ENCODE measurements around the gene VAV1.

Gene VAV1

GRCh38 chr19:6847828-6848200 lies 75.3 kb downstream of the VAV1 start:
- no peak for TF ChIP-seq POLR2AphosphoS5 (IDR thresholded peaks at IDR 0.05; ENCODE audit: low read depth, low read length)
- TF ChIP-seq FOXP2 (optimal IDR thresholded peaks at IDR 0.05; ENCODE audit: borderline replicate concordance, extremely low read depth, extremely low read length, insufficient read depth): no peak
- TF ChIP-seq REST (IDR thresholded peaks at IDR 0.05; ENCODE audit: insufficient read depth in 1 of 2, low read depth in 2 of 2, low read length in 2 of 2): no peak
- TF ChIP-seq SIN3A (IDR thresholded peaks at IDR 0.05; ENCODE audit: borderline replicate concordance, insufficient read depth, low read length): no peak
- no peak for TF ChIP-seq TAF1 (IDR thresholded peaks at IDR 0.05; ENCODE audit: borderline replicate concordance, insufficient read depth, low read length)

- TF ChIP-seq TAF1 (IDR thresholded peaks at IDR 0.05; ENCODE audit: borderline replicate concordance, insufficient read depth, low read length) (no peak), POLR2AphosphoS5 (IDR thresholded peaks at IDR 0.05; ENCODE audit: low read depth, low read length) (no peak)
These were observed 76.5 kb downstream of the VAV1 start for GRCh38 chr19:6848986-6849385.

GRCh38 chr19:6849876-6850275 lies 77.4 kb downstream of the VAV1 start:
- TF ChIP-seq SIN3A (IDR thresholded peaks at IDR 0.05; ENCODE audit: borderline replicate concordance, insufficient read depth, low read length) (no peak), TAF1 (IDR thresholded peaks at IDR 0.05; ENCODE audit: borderline replicate concordance, insufficient read depth, low read length) (no peak), POLR2AphosphoS5 (IDR thresholded peaks at IDR 0.05; ENCODE audit: low read depth, low read length) (no peak), FOXP2 (optimal IDR thresholded peaks at IDR 0.05; ENCODE audit: borderline replicate concordance, extremely low read depth, extremely low read length, insufficient read depth) (no peak), REST (IDR thresholded peaks at IDR 0.05; ENCODE audit: insufficient read depth in 1 of 2, low read depth in 2 of 2, low read length in 2 of 2) (no peak)

- TF ChIP-seq REST (IDR thresholded peaks at IDR 0.05; ENCODE audit: insufficient read depth in 1 of 2, low read depth in 2 of 2, low read length in 2 of 2): no peak
- no peak for TF ChIP-seq TAF1 (IDR thresholded peaks at IDR 0.05; ENCODE audit: borderline replicate concordance, insufficient read depth, low read length)
- TF ChIP-seq POLR2AphosphoS5 (IDR thresholded peaks at IDR 0.05; ENCODE audit: low read depth, low read length): no peak
- no peak for TF ChIP-seq FOXP2 (optimal IDR thresholded peaks at IDR 0.05; ENCODE audit: borderline replicate concordance, extremely low read depth, extremely low read length, insufficient read depth)
- TF ChIP-seq SIN3A (IDR thresholded peaks at IDR 0.05; ENCODE audit: borderline replicate concordance, insufficient read depth, low read length): no peak
These were observed 78.9 kb downstream of the VAV1 start for GRCh38 chr19:6851359-6851758.

GRCh38 chr19:6852001-6852400 lies 79.5 kb downstream of the VAV1 start:
- TF ChIP-seq REST (IDR thresholded peaks at IDR 0.05; ENCODE audit: insufficient read depth in 1 of 2, low read depth in 2 of 2, low read length in 2 of 2): no peak
- no peak for TF ChIP-seq TAF1 (IDR thresholded peaks at IDR 0.05; ENCODE audit: borderline replicate concordance, insufficient read depth, low read length)
- no peak for TF ChIP-seq FOXP2 (optimal IDR thresholded peaks at IDR 0.05; ENCODE audit: borderline replicate concordance, extremely low read depth, extremely low read length, insufficient read depth)
- no peak for TF ChIP-seq SIN3A (IDR thresholded peaks at IDR 0.05; ENCODE audit: borderline replicate concordance, insufficient read depth, low read length)
- TF ChIP-seq POLR2AphosphoS5 (IDR thresholded peaks at IDR 0.05; ENCODE audit: low read depth, low read length): no peak
